Breast epithelium (tissue), 4 donors: ENCODE measurements around the gene UMAD1. TPM values are rescaled to one million over a fixed set of nuclear protein-coding genes. Genes with fewer than 3 reads are reported as not detected.

Source experiments
- DNase-seq, 2 donors: peaks; one replicate each; pipeline ENCODE4 v3.0.0-alpha.2; 2019; ENCODE audit warnings: low spot score in 2 of 2
- H3K27ac ChIP-seq, 2 donors: fragments of 200-600 bp; sonication (generic) in 1 of 2; one replicate each; pipeline ENCODE4 v1.5.1; 2016 to 2019; ENCODE audit warnings: mild to moderate bottlenecking in 1 of 2
- H3K27me3 ChIP-seq, 2 donors: fragments of 200-600 bp; sonication (generic) in 1 of 2; one replicate each; pipeline versions ENCODE4 v1.5.1 to v1.6.0; 2017 to 2019; ENCODE audit warnings: control low read depth in 1 of 2, mild to moderate bottlenecking in 1 of 2
- H3K36me3 ChIP-seq: fragments of 200-600 bp; one replicate; pipeline ENCODE4 v1.5.1; 2019
- H3K4me1 ChIP-seq, 2 donors: fragments of 200-600 bp; sonication (generic); one replicate each; pipeline ENCODE4 v1.5.1; 2016 to 2019; ENCODE audit warnings: control low read depth in 1 of 2
- H3K4me3 ChIP-seq, 3 donors: fragments of 200-600 bp; sonication (generic); 1 replicate in 2 of 3; 2 replicates in 1 of 3; pipeline ENCODE4 v1.5.1; 2016 to 2019; ENCODE audit warnings: mild to moderate bottlenecking in 3 of 3, moderate library complexity in 2 of 3
- H3K9me3 ChIP-seq, 2 donors: fragments of 200-600 bp; sonication (generic) in 1 of 2; one replicate each; pipeline ENCODE4 v1.5.1; 2016 to 2019; ENCODE audit warnings: control low read depth in 1 of 2
- CTCF ChIP-seq, 3 donors: fragments of 450-650 bp; IDR thresholded peaks; one replicate each; pipeline ENCODE4 v1.5.1; 2016 to 2017; ENCODE audit warnings: antibody characterized with exemption in 3 of 3, mild to moderate bottlenecking in 3 of 3, moderate library complexity in 3 of 3
- POLR2A ChIP-seq: fragments of 450-650 bp; IDR thresholded peaks from one replicate; pipeline ENCODE4 v1.6.1; 2016; ENCODE audit warnings: antibody characterized with exemption, mild to moderate bottlenecking, moderate library complexity
- POLR2AphosphoS5 ChIP-seq, 3 donors: sonication (generic); formaldehyde crosslinking; IDR thresholded peaks; one replicate each; pipeline ENCODE4 v1.6.1; 2017; ENCODE audit warnings: antibody characterized with exemption in 3 of 3
- intact Hi-C: fragments of 100-400 bp; cut with DNase I; formaldehyde crosslinking; loops from one replicate; pipeline ENCODE4 v1.15.1; 2023; ENCODE audit warnings: low total_unique reads
- total RNA-seq, 3 donors: library from RNA; depleted of rRNA; stranded (reverse); fragments of >200 nt; gene quantifications; one replicate each; pipeline ENCODE4 v1.1.0, GENCODE V29; 2016

UMAD1 gene
- total RNA-seq, 3 donors from 2014 or later: 13.6 to 25.6 (median 17.7) TPM

GRCh38 chr7:7843972-7844371 lies 203.4 kb downstream of the UMAD1 start:
- TF ChIP-seq CTCF (IDR thresholded peaks at IDR 0.05) (no peak), POLR2A (no peak), POLR2AphosphoS5 (IDR thresholded peaks at IDR 0.05) (no peak)
- Histone ChIP-seq H3K36me3 (no peaks in the 10 kb centered on the region), H3K4me3 (no peak overlapping the region), H3K4me1 (no peaks in the 10 kb centered on the region), H3K9me3 (no peaks in the 10 kb centered on the region), H3K27me3 (no peaks in the 10 kb centered on the region), H3K27ac (no peak overlapping the region)
- intact Hi-C loops: no loop called here
- no peak for DNase-seq

DNA sequence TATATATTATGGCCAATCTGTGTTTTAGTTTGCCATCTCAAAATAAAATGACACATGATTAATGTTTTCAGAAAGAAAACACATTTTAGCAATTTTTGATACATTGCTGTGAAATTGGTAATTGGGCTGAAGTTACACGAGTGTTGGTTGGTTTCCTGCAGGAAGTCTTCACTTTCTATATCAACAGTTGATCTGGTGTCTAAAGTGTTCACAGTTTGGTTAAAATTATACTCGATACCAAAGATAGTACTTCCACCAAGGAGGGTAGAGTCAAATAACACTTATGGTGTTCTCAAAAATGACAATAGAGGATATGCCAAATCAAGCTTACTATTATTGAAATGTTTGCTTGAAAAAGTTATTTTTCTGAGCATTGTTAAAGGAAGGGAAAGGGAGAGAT lies 207.7 kb downstream of the UMAD1 start:
- Histone ChIP-seq H3K27me3 (no peaks in the 10 kb centered on the region), H3K27ac (no peak overlapping the region), H3K4me3 (no peak overlapping the region), H3K36me3 (no peaks in the 10 kb centered on the region), H3K9me3 (no peaks in the 10 kb centered on the region), H3K4me1 (no peaks in the 10 kb centered on the region)
- TF ChIP-seq POLR2A: no peak
- no peak for TF ChIP-seq CTCF (IDR thresholded peaks at IDR 0.05)
- no peak for TF ChIP-seq POLR2AphosphoS5 (IDR thresholded peaks at IDR 0.05)
- no peak for DNase-seq
- intact Hi-C loops: no loop called here

DNA sequence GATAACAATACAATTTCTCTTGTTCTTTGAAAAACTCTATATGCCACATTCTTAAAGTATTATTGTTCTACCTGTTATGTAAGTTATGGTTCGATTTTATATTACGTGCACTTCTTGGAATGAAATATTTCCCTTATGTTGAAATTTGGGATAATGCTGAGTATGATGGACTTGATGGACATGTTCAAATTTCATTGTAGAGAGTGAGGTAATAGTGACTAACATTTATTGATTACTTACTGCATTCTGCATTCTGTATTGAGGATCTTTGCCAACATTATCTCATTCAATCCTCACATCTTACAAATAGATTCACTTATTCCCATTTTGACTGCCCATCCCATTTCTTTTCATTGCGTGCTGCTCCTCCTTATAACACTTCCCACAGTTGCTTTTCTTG lies 208.3 kb downstream of the UMAD1 start:
- intact Hi-C loops: no loop called here
- no peaks in the 10 kb centered on the region for H3K9me3 ChIP-seq
- H3K4me3 ChIP-seq: no peak overlapping the region
- H3K36me3 ChIP-seq: no peaks in the 10 kb centered on the region
- H3K27ac ChIP-seq: no peak overlapping the region
- no peak for DNase-seq
- no peaks in the 10 kb centered on the region for H3K27me3 ChIP-seq
- TF ChIP-seq POLR2A (no peak), POLR2AphosphoS5 (IDR thresholded peaks at IDR 0.05) (no peak), CTCF (IDR thresholded peaks at IDR 0.05) (no peak)
- no peaks in the 10 kb centered on the region for H3K4me1 ChIP-seq

DNA sequence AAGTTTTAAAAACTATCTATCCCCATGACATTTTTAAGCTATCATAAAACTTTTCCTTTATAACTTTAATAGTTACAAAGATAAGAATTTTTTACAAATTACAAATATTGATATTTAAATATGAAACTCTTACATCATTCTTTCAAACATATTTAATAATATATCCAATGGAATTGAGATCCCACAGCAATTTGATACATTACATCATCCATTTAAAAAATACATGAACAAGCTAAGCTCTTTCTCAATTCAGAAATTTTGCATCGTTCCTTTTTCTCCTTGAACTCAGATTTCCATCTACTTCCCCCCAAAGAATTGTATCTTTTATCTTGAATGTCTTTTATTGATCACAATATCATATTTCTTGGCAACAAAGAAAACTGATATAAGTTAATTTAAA lies 209.6 kb downstream of the UMAD1 start:
- Histone ChIP-seq H3K36me3 (no peaks in the 10 kb centered on the region), H3K27ac (no peak overlapping the region), H3K27me3 (no peaks in the 10 kb centered on the region), H3K4me1 (no peaks in the 10 kb centered on the region), H3K9me3 (peaks cover 5 to 9% of the 10 kb centered on the region in 2 donors), H3K4me3 (no peak overlapping the region)
- no peak for DNase-seq
- intact Hi-C loops: no loop called here
- no peak for TF ChIP-seq POLR2AphosphoS5 (IDR thresholded peaks at IDR 0.05)
- TF ChIP-seq POLR2A: no peak
- no peak for TF ChIP-seq CTCF (IDR thresholded peaks at IDR 0.05)

GRCh38 chr7:7851381-7851780 lies 210.8 kb downstream of the UMAD1 start:
- Histone ChIP-seq H3K9me3 (peaks cover 12 to 13% of the 10 kb centered on the region in 2 donors), H3K4me1 (no peaks in the 10 kb centered on the region), H3K27me3 (no peaks in the 10 kb centered on the region), H3K36me3 (no peaks in the 10 kb centered on the region), H3K27ac (no peak overlapping the region), H3K4me3 (no peak overlapping the region)
- DNase-seq: no peak
- intact Hi-C loops: no loop called here
- TF ChIP-seq CTCF (IDR thresholded peaks at IDR 0.05): no peak
- no peak for TF ChIP-seq POLR2AphosphoS5 (IDR thresholded peaks at IDR 0.05)
- TF ChIP-seq POLR2A: no peak
